Endodermal cell (in vitro differentiated cells): ENCODE measurements around the gene BBX. TPM values are rescaled to one million over a fixed set of nuclear protein-coding genes. Genes with fewer than 3 reads are reported as not detected.

Experiments used
- DNase-seq: peaks from one replicate; pipeline ENCODE4 v3.0.0-alpha.2; 2017
- H3K27ac ChIP-seq: 2 replicates; pipeline ENCODE4 v1.5.1; 2013; ENCODE audit warnings: mild to moderate bottlenecking, low read depth, low read length, moderate library complexity
- H3K27me3 ChIP-seq: 2 replicates; pipeline ENCODE4 v1.6.1; 2013; ENCODE audit warnings: mild to moderate bottlenecking, low read length, moderate library complexity; ENCODE audit not compliant: insufficient read depth, control insufficient read depth, poor library complexity, severe bottlenecking
- H3K36me3 ChIP-seq: 2 replicates; pipeline ENCODE4 v1.7.0; 2013; ENCODE audit warnings: mild to moderate bottlenecking, low read length, moderate library complexity; ENCODE audit not compliant: control insufficient read depth, insufficient read depth
- H3K4me1 ChIP-seq: one replicate; pipeline ENCODE4 v1.7.0; 2013; ENCODE audit warnings: low read length; ENCODE audit not compliant: control insufficient read depth, insufficient read depth
- H3K4me3 ChIP-seq: 2 replicates; pipeline ENCODE4 v1.5.1; 2013; ENCODE audit warnings: mild to moderate bottlenecking, low read length, moderate library complexity
- H3K9ac ChIP-seq: 2 replicates; pipeline ENCODE4 v1.6.1; 2013; ENCODE audit warnings: mild to moderate bottlenecking, low read length, moderate library complexity; ENCODE audit not compliant: poor library complexity, severe bottlenecking; ENCODE audit errors: extremely low read depth
- H3K9me3 ChIP-seq: 2 replicates; pipeline ENCODE4 v1.6.1; 2013; ENCODE audit warnings: mild to moderate bottlenecking, low read length, moderate library complexity; ENCODE audit not compliant: control insufficient read depth
- H3K27ac Mint-ChIP-seq: 2 replicates; pipeline ENCODE4 v1.8.0; 2020; ENCODE audit warnings: mixed read lengths
- H3K27me3 Mint-ChIP-seq: 2 replicates; pipeline ENCODE4 v1.8.0; 2021; ENCODE audit warnings: mild to moderate bottlenecking, mixed read lengths; ENCODE audit not compliant: insufficient read depth
- H3K36me3 Mint-ChIP-seq: 2 replicates; pipeline ENCODE4 v1.8.0; 2020; ENCODE audit warnings: low read depth, mixed read lengths
- H3K4me1 Mint-ChIP-seq: 2 replicates; pipeline ENCODE4 v1.8.0; 2020; ENCODE audit warnings: mixed read lengths
- H3K4me3 Mint-ChIP-seq: 2 replicates; pipeline ENCODE4 v1.8.0; 2020; ENCODE audit warnings: mild to moderate bottlenecking, moderate library complexity, mixed read lengths
- H3K9me3 Mint-ChIP-seq: 2 replicates; pipeline ENCODE4 v1.8.0; 2020; ENCODE audit warnings: mild to moderate bottlenecking, mixed read lengths
- CTCF ChIP-seq: fragments of 200-600 bp; sonication (generic); conservative IDR thresholded peaks from 2 replicates; pipeline ENCODE4 v1.5.0; 2021; ENCODE audit warnings: antibody characterized with exemption, mild to moderate bottlenecking
- WGBS, 2 experiments: methylation state at CpG; one replicate each; pipeline versions ENCODE4 v1.1.5 to v1.1.7; 2013; ENCODE audit warnings: missing lambda C conversion rate in 2 of 2, mixed read lengths in 1 of 2; ENCODE audit not compliant: insufficient coverage in 1 of 2, insufficient read length in 1 of 2; 5-methylcytosine and 5-hydroxymethylcytosine counted together
- total RNA-seq, 2 donors: library from RNA; stranded (reverse); fragmentation: NEBNext Ultra II Directional in 1 of 2; extraction: Animal tissue kit (Norgen Biotek cat#: 25700) in 1 of 2; gene quantifications; 2 replicates in 1 of 2; 3 replicates in 1 of 2; pipeline ENCODE4 v1.2.1, GENCODE V29; 2021

Gene BBX
- total RNA-seq, 2 donors from 2014 or later = 34.2 to 41.2 TPM

GRCh38 chr3:107813026-107813425 lies 290.3 kb downstream of the BBX start:
- Mint-ChIP-seq H3K9me3 (no peaks in the 10 kb centered on the region), H3K27ac (no peak overlapping the region), H3K4me3 (no peak overlapping the region), H3K27me3 (no peaks in the 10 kb centered on the region), H3K36me3 (no peaks in the 10 kb centered on the region), H3K4me1 (no peaks in the 10 kb centered on the region)
- 92 to 100% methylated on average over 1 of the region's 1 CpG for WGBS, 2 experiments
- no peak for TF ChIP-seq CTCF
- Histone ChIP-seq H3K27me3 (no peaks in the 10 kb centered on the region), H3K4me3 (no peak overlapping the region), H3K9me3 (no peaks in the 10 kb centered on the region), H3K36me3 (no peaks in the 10 kb centered on the region), H3K9ac (no peak overlapping the region), H3K27ac (no peak overlapping the region), H3K4me1 (no peaks in the 10 kb centered on the region)
- DNase-seq = no peak

- no peaks in the 10 kb centered on the region for H3K4me1 Mint-ChIP-seq
- no peak for DNase-seq
- H3K36me3 Mint-ChIP-seq = no peaks in the 10 kb centered on the region
- Histone ChIP-seq H3K27me3 (no peaks in the 10 kb centered on the region), H3K27ac (no peak overlapping the region), H3K36me3 (no peaks in the 10 kb centered on the region), H3K4me1 (no peaks in the 10 kb centered on the region), H3K9me3 (no peaks in the 10 kb centered on the region), H3K4me3 (no peak overlapping the region), H3K9ac (no peak overlapping the region)
- no peaks in the 10 kb centered on the region for H3K9me3 Mint-ChIP-seq
- no peak overlapping the region for H3K4me3 Mint-ChIP-seq
- TF ChIP-seq CTCF = no peak
- no peak overlapping the region for H3K27ac Mint-ChIP-seq
- H3K27me3 Mint-ChIP-seq = no peaks in the 10 kb centered on the region
- 90 to 99% methylated on average over 6 of the region's 6 CpGs for WGBS, 2 experiments
Observed at GRCh38 chr3:107816107-107816506, 293.3 kb downstream of the BBX start.

GRCh38 chr3:107817076-107817475 lies 294.3 kb downstream of the BBX start:
- Mint-ChIP-seq H3K36me3 (no peaks in the 10 kb centered on the region), H3K9me3 (no peaks in the 10 kb centered on the region), H3K27ac (no peak overlapping the region), H3K27me3 (no peaks in the 10 kb centered on the region), H3K4me1 (peaks cover 4% of the 10 kb centered on the region), H3K4me3 (no peak overlapping the region)
- Histone ChIP-seq H3K9ac (no peak overlapping the region), H3K4me3 (no peak overlapping the region), H3K9me3 (no peaks in the 10 kb centered on the region), H3K27me3 (no peaks in the 10 kb centered on the region), H3K27ac (no peak overlapping the region), H3K36me3 (no peaks in the 10 kb centered on the region), H3K4me1 (no peaks in the 10 kb centered on the region)
- DNase-seq = no peak
- no peak for TF ChIP-seq CTCF
